ENCODE data around the gene ADCY2.

Gene ADCY2

GRCh38 chr5:7822449-7822848 lies 426.5 kb downstream of the ADCY2 start:
- DNase-seq (ENCODE audit: low read depth in 2 of 2), result no peak
- TF ChIP-seq CTCF (IDR thresholded peaks at IDR 0.05; ENCODE audit: low read depth, low read length), result no peak
- no peak overlapping the region for H3K4me3 ChIP-seq (replicated peaks in 1 of 2; ENCODE audit: low read depth in 2 of 2, low read length in 2 of 2)

GRCh38 chr5:7823594-7823993 lies 427.7 kb downstream of the ADCY2 start:
- H3K4me3 ChIP-seq (replicated peaks in 1 of 2; ENCODE audit: low read depth in 2 of 2, low read length in 2 of 2), result no peak overlapping the region
- DNase-seq (ENCODE audit: low read depth in 2 of 2), result no peak
- TF ChIP-seq CTCF (IDR thresholded peaks at IDR 0.05; ENCODE audit: low read depth, low read length), result no peak

GRCh38 chr5:7824995-7825394 lies 429.1 kb downstream of the ADCY2 start:
- TF ChIP-seq CTCF (IDR thresholded peaks at IDR 0.05; ENCODE audit: low read depth, low read length), result no peak
- DNase-seq (ENCODE audit: low read depth in 2 of 2), result no peak
- no peak overlapping the region for H3K4me3 ChIP-seq (replicated peaks in 1 of 2; ENCODE audit: low read depth in 2 of 2, low read length in 2 of 2)

GRCh38 chr5:7825630-7826029 lies 429.7 kb downstream of the ADCY2 start:
- H3K4me3 ChIP-seq (replicated peaks in 1 of 2; ENCODE audit: low read depth in 2 of 2, low read length in 2 of 2), result no peak overlapping the region

GRCh38 chr5:7827610-7828009 lies 431.7 kb downstream of the ADCY2 start:
- no peak for DNase-seq (ENCODE audit: low read depth in 2 of 2)
- H3K4me3 ChIP-seq (replicated peaks in 1 of 2; ENCODE audit: low read depth in 2 of 2, low read length in 2 of 2), result no peak overlapping the region
- no peak for TF ChIP-seq CTCF (IDR thresholded peaks at IDR 0.05; ENCODE audit: low read depth, low read length)

More at GRCh38 chr5:7825630-7826029, 429.7 kb downstream of the ADCY2 start:
- DNase-seq (ENCODE audit: low read depth in 2 of 2), result no peak
- TF ChIP-seq CTCF (IDR thresholded peaks at IDR 0.05; ENCODE audit: low read depth, low read length), result no peak

- DNase-seq (ENCODE audit: low read depth in 2 of 2), result no peak
- no peak overlapping the region for H3K4me3 ChIP-seq (replicated peaks in 1 of 2; ENCODE audit: low read depth in 2 of 2, low read length in 2 of 2)
- TF ChIP-seq CTCF (IDR thresholded peaks at IDR 0.05; ENCODE audit: low read depth, low read length), result no peak
Observed at GRCh38 chr5:7828269-7828668, 432.3 kb downstream of the ADCY2 start.

- TF ChIP-seq CTCF (IDR thresholded peaks at IDR 0.05; ENCODE audit: low read depth, low read length), result no peak
- no peak for DNase-seq (ENCODE audit: low read depth in 2 of 2)
- H3K4me3 ChIP-seq (replicated peaks in 1 of 2; ENCODE audit: low read depth in 2 of 2, low read length in 2 of 2), result no peak overlapping the region
Observed at GRCh38 chr5:7834982-7835381, 439.0 kb downstream of the ADCY2 start.

All from cardiac fibroblast (primary cell).